OCI-LY1 (cell line): ENCODE data around the gene SH3PXD2A.

Source experiments
- EZH2 ChIP-seq: fragments of 200-600 bp; sonication (generic), shearing (Covaris generic); IDR thresholded peaks from 2 replicates; pipeline ENCODE4 v1.8.0; 2017; ENCODE audit warnings: borderline replicate concordance, mixed run types, mild to moderate bottlenecking, antibody characterized with exemption, low read length, moderate library complexity, mixed read lengths
- TF ChIP-seq, protein P1 (sequence below): fragments of 200-600 bp; sonication (generic), shearing (Covaris generic); IDR thresholded peaks from 2 replicates; pipeline ENCODE4 v1.5.1; 2017; ENCODE audit warnings: mild to moderate bottlenecking, antibody characterized with exemption, low read length, moderate library complexity, mixed read lengths

- no peak for TF ChIP-seq EZH2
- TF ChIP-seq, protein P1, sequence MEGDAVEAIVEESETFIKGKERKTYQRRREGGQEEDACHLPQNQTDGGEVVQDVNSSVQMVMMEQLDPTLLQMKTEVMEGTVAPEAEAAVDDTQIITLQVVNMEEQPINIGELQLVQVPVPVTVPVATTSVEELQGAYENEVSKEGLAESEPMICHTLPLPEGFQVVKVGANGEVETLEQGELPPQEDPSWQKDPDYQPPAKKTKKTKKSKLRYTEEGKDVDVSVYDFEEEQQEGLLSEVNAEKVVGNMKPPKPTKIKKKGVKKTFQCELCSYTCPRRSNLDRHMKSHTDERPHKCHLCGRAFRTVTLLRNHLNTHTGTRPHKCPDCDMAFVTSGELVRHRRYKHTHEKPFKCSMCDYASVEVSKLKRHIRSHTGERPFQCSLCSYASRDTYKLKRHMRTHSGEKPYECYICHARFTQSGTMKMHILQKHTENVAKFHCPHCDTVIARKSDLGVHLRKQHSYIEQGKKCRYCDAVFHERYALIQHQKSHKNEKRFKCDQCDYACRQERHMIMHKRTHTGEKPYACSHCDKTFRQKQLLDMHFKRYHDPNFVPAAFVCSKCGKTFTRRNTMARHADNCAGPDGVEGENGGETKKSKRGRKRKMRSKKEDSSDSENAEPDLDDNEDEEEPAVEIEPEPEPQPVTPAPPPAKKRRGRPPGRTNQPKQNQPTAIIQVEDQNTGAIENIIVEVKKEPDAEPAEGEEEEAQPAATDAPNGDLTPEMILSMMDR, result no peak
Measured at GRCh38 chr10:103733045-103733419, 122.3 kb downstream of the SH3PXD2A start.
